HG03139 (cell line): Measurements from ENCODE around the gene TLR2.
"Not testable (repeated sequence)": the region's sequence is repeated elsewhere in the genome, so short reads cannot be mapped to it uniquely, and the experiment has no call there.

ENCODE experiments used
- ATAC-seq: cut with Tn5 transposase; IDR thresholded peaks from one replicate; pipeline ENCODE4 v1.9.1; 2021; ENCODE audit not compliant: unreplicated experiment

Gene TLR2

GRCh38 chr4:153661215-153661822, 22.8 kb upstream of the TLR2 start:
- ATAC-seq = no peak

GRCh38 chr4:153661908-153662307, 22.2 kb upstream of the TLR2 start:
- no peak for ATAC-seq

- no peak for ATAC-seq
These were observed 20.4 kb upstream of the TLR2 start for GRCh38 chr4:153663667-153664066.

GRCh38 chr4:153666505-153666904, 17.6 kb upstream of the TLR2 start:
- not testable (repeated sequence) for ATAC-seq

- ATAC-seq = no peak
These were observed 15.4 kb upstream of the TLR2 start for GRCh38 chr4:153668647-153669046.

- no peak for ATAC-seq
These were observed 14.2 kb upstream of the TLR2 start for GRCh38 chr4:153669838-153670237.

- ATAC-seq = no peak
These were observed 7.6 kb upstream of the TLR2 start for GRCh38 chr4:153676486-153676885.

GRCh38 chr4:153676984-153677383, 7.1 kb upstream of the TLR2 start:
- ATAC-seq = no peak

GRCh38 chr4:153679486-153679885, 4.6 kb upstream of the TLR2 start:
- ATAC-seq = no peak

GRCh38 chr4:153683763-153684181, 308 bp upstream of the TLR2 start:
- no peak for ATAC-seq

- ATAC-seq = no peak
These were observed 891 bp downstream of the TLR2 start for GRCh38 chr4:153684971-153685371.

GRCh38 chr4:153704522-153704921, 20.4 kb downstream of the TLR2 start:
- ATAC-seq = no peak

GRCh38 chr4:153705743-153706468, 21.8 kb downstream of the TLR2 start:
- peak; percentile 78 for ATAC-seq

- ATAC-seq = no peak
These were observed 22.4 kb downstream of the TLR2 start for GRCh38 chr4:153706519-153706918.

GRCh38 chr4:153710681-153711080, 26.6 kb downstream of the TLR2 start:
- no peak for ATAC-seq

GRCh38 chr4:153713866-153714646, 30.0 kb downstream of the TLR2 start:
- ATAC-seq = no peak

- ATAC-seq = no peak
These were observed 38.0 kb downstream of the TLR2 start for GRCh38 chr4:153722036-153722435.

GRCh38 chr4:153724606-153725005, 40.5 kb downstream of the TLR2 start:
- ATAC-seq = no peak

GRCh38 chr4:153725136-153725830, 41.2 kb downstream of the TLR2 start:
- no peak for ATAC-seq

GRCh38 chr4:153725831-153726154, 41.7 kb downstream of the TLR2 start:
- no peak for ATAC-seq

GRCh38 chr4:153728151-153728550, 44.1 kb downstream of the TLR2 start:
- no peak for ATAC-seq

- peak; percentile 65 for ATAC-seq
These were observed 44.6 kb downstream of the TLR2 start for GRCh38 chr4:153728660-153729059.
